ENCODE data around the gene RCC1. TPM values are rescaled to one million over a fixed set of nuclear protein-coding genes. Genes with fewer than 3 reads are reported as not detected.

RCC1 gene
- total and polyA plus RNA-seq, 2 donors (not counting 3 experiments of a cell fraction or from before 2014, with no cell fraction given) = 37.1 to 77.7 TPM

DNA sequence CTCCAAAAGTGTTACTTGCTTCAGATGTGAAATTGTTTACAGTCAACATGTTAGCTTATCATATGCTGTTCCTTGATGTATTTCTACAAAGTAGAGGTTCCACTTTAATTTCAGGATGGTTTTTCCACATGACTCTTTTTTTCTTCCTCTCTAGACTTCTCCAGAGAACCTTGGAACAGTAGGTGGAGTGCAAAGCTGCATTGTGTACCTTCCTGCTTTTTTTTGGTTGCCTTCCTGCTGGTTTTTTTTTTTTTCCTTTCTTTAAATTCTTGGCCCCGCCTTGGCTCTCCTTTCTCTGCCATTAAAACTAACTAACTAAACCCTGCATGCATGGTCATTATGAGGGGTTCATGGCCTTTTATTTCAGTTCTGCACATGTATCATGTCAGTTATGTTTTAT, 48.2 kb upstream of the RCC1 start:
- no peaks in the 10 kb centered on the region for H3K9me3 ChIP-seq (replicated peaks; ENCODE audit: control insufficient read depth, insufficient read depth, low read length)
- H3K27ac ChIP-seq (ENCODE audit: insufficient read depth, low read depth, low read length) = no peak overlapping the region
- CTCF ChIA-PET = interaction anchor here (1.0 kb wide), 1 partner anchor 45 kb away, joined by 4 read pairs; no protein-coding TSS in a partner anchor
- DNase-seq (ENCODE audit: low read depth, low spot score) (peak; percentile 27), FAIRE-seq (no peak)
- no peaks in the 10 kb centered on the region for H3K9me1 ChIP-seq (replicated peaks; ENCODE audit: control insufficient read depth, extremely low read depth, insufficient read depth, low read length)
- H3K4me3 ChIP-seq (replicated peaks in 1 of 3; ENCODE audit: insufficient read depth in 1 of 3, low read depth in 1 of 3, low read length in 3 of 3) = no peak overlapping the region
- H3K4me1 ChIP-seq (ENCODE audit: control insufficient read depth, extremely low read depth, insufficient read depth, low read length) = peaks cover 56% of the 10 kb centered on the region
- no peaks in the 10 kb centered on the region for H3K27me3 ChIP-seq (ENCODE audit: control insufficient read depth in 2 of 2, insufficient read depth in 2 of 2, low read length in 2 of 2)
- H3K79me2 ChIP-seq (ENCODE audit: control insufficient read depth, insufficient read depth, low read length) = peaks cover 9% of the 10 kb centered on the region
- H3K4me2 ChIP-seq (ENCODE audit: insufficient read depth, low read length) = peak overlapping the region; percentile 42
- no peaks in the 10 kb centered on the region for H4K20me1 ChIP-seq (replicated peaks; ENCODE audit: control insufficient read depth, extremely low read depth, insufficient read depth, low read length)
- POLR2A ChIA-PET = interaction anchor here (0.7 to 0.9 kb wide), 3 partner anchors 25 to 361 kb away, joined by 4 to 5 read pairs (median 4); no protein-coding TSS in a partner anchor
- no peak overlapping the region for H2AFZ ChIP-seq (ENCODE audit: low read depth, low read length)
- no peak overlapping the region for H3K9ac ChIP-seq (replicated peaks; ENCODE audit: extremely low read depth, insufficient read depth, low read length)
- BruUV-seq (replicated peaks) = no TSS peak
- intact Hi-C loops (cut with micrococcal nuclease) = loop anchor here (2.0 kb wide), 2 partner anchors 37 to 47 kb away; no protein-coding TSS in a partner anchor
- dilution Hi-C loops (cut with MboI; ENCODE audit: extremely low pct_ligation_motif_present, low sequenced_read_pairs) = no loop called here
- H3K36me3 ChIP-seq (ENCODE audit: control insufficient read depth in 2 of 2, extremely low read depth in 1 of 2, insufficient read depth in 2 of 2, low read length in 2 of 2) = no peaks in the 10 kb centered on the region
- TF ChIP-seq JUN (IDR thresholded peaks at IDR 0.05; ENCODE audit: borderline replicate concordance, insufficient read depth, insufficient read length, low read depth) = no peak
- no peak for TF ChIP-seq POLR2AphosphoS5 (IDR thresholded peaks at IDR 0.05; ENCODE audit: insufficient read depth, low read depth, low read length)

DNA sequence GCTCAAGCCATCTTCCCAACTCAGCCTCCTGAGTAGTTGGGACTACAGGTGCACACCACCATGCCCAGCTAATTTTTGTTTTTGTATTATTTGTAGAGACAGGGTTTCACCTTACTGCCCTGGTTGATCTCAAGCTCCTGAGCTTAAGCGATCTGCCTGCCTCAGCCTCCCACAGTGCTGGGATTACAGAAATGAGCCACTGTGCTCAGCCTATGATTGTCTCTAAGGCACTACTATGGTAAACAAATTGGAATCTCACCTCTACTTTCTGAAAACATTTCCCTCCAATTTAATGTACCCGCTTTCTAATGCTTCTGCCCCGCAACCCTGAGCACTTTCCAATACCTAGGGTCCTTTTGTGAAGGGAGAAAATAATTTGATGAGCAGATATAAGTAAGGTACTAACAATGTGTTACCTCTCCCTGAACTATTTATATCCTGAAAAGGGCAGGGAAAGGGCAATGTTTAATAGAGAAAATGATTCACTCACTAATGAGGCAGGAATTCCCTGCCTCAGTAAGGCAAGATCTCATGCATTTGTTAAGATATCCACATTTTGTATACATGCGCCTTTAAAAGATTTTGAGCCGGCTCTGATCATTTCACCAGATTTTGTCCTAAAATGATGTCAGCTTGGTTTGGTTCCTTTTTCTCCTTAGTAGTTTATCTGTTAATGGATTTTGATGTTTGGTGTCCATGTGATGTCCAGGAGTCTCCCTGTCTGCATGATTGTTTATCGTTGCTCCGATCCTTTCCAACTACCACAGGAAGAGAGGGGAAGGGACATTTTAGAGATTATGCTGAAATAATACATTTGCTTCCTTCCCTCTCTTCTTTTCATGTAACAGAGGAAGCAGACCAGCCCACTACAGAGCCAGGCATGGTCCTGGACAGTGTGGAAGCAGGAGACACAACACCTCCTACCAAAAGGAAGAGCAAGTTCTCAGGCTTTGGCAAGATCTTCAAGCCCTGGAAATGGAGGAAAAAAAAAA, 47.3 kb upstream of the RCC1 start:
- peak overlapping the region in 1 of 3 experiments; percentile 28 for H3K4me3 ChIP-seq (replicated peaks in 1 of 3; ENCODE audit: insufficient read depth in 1 of 3, low read depth in 1 of 3, low read length in 3 of 3)
- peak overlapping the region; percentile 49 for H3K9ac ChIP-seq (replicated peaks; ENCODE audit: extremely low read depth, insufficient read depth, low read length)
- H3K79me2 ChIP-seq (ENCODE audit: control insufficient read depth, insufficient read depth, low read length) = peaks cover 9% of the 10 kb centered on the region
- ChIA-PET CTCF (interaction anchor here (1.0 kb wide), 1 partner anchor 46 kb away, joined by 4 read pairs; no protein-coding TSS in a partner anchor), POLR2A (interaction anchor here (0.9 kb wide), 1 partner anchor 123 kb away, joined by 5 read pairs; no protein-coding TSS in a partner anchor)
- FAIRE-seq (peak; percentile 37), DNase-seq (ENCODE audit: low read depth, low spot score) (peak; percentile 75)
- H3K36me3 ChIP-seq (ENCODE audit: control insufficient read depth in 2 of 2, extremely low read depth in 1 of 2, insufficient read depth in 2 of 2, low read length in 2 of 2) = no peaks in the 10 kb centered on the region
- H2AFZ ChIP-seq (ENCODE audit: low read depth, low read length) = peak overlapping the region; percentile 28
- no peaks in the 10 kb centered on the region for H3K9me1 ChIP-seq (replicated peaks; ENCODE audit: control insufficient read depth, extremely low read depth, insufficient read depth, low read length)
- no TSS peak for BruUV-seq (replicated peaks)
- H4K20me1 ChIP-seq (replicated peaks; ENCODE audit: control insufficient read depth, extremely low read depth, insufficient read depth, low read length) = no peaks in the 10 kb centered on the region
- H3K4me2 ChIP-seq (ENCODE audit: insufficient read depth, low read length) = peak overlapping the region; percentile 90
- H3K4me1 ChIP-seq (ENCODE audit: control insufficient read depth, extremely low read depth, insufficient read depth, low read length) = peaks cover 56% of the 10 kb centered on the region
- dilution Hi-C loops (cut with MboI; ENCODE audit: extremely low pct_ligation_motif_present, low sequenced_read_pairs) = no loop called here
- TF ChIP-seq JUN (IDR thresholded peaks at IDR 0.05; ENCODE audit: borderline replicate concordance, insufficient read depth, insufficient read length, low read depth) (no peak), FOS (IDR thresholded peaks at IDR 0.05; ENCODE audit: borderline replicate concordance, insufficient read depth, low read length) (peak; percentile 25), GATA2 (IDR thresholded peaks at IDR 0.05; ENCODE audit: insufficient read depth, insufficient read length, low read depth, low read length) (peak; percentile 46), MYC (IDR thresholded peaks at IDR 0.05; ENCODE audit: low read depth, low read length) (no peak), POLR2AphosphoS5 (IDR thresholded peaks at IDR 0.05; ENCODE audit: insufficient read depth, low read depth, low read length) (peak; percentile 23)
- no peaks in the 10 kb centered on the region for H3K27me3 ChIP-seq (ENCODE audit: control insufficient read depth in 2 of 2, insufficient read depth in 2 of 2, low read length in 2 of 2)
- intact Hi-C loops (cut with micrococcal nuclease) = loop anchor here (2.0 kb wide), 1 partner anchor 46 kb away; no protein-coding TSS in a partner anchor
- H3K9me3 ChIP-seq (replicated peaks; ENCODE audit: control insufficient read depth, insufficient read depth, low read length) = no peaks in the 10 kb centered on the region
- H3K27ac ChIP-seq (ENCODE audit: insufficient read depth, low read depth, low read length) = peak overlapping the region; percentile 60

All from endothelial cell of umbilical vein (primary cell).